DMS153 treated with DMSO at 0.1 percent for 48 hours (cell line): ENCODE results near the gene SSR1.
"Not testable (repeated sequence)": the region's sequence is repeated elsewhere in the genome, so short reads cannot be mapped to it uniquely, and the experiment has no call there.

Experiments
- DNase-seq: peaks from one replicate; lab custom pipeline; 2025; ENCODE audit not compliant: unreplicated experiment; lab: John Stamatoyannopoulos, UW

The SSR1 gene

GRCh38 chr6:7282097-7282906 is 30.7 kb downstream of the SSR1 start:
- no peak for DNase-seq

GRCh38 chr6:7276199-7276524 is 36.8 kb downstream of the SSR1 start:
- no peak for DNase-seq

- not testable (repeated sequence) for DNase-seq
Measured at GRCh38 chr6:7274525-7274924, 38.5 kb downstream of the SSR1 start.

- DNase-seq: no peak
Measured at GRCh38 chr6:7273709-7274108, 39.3 kb downstream of the SSR1 start.

- no peak for DNase-seq
Measured at GRCh38 chr6:7271205-7271534, 41.8 kb downstream of the SSR1 start.

GRCh38 chr6:7270320-7271204 is 42.4 kb downstream of the SSR1 start:
- no peak for DNase-seq

- DNase-seq: no peak
Measured at GRCh38 chr6:7269816-7270215, 43.2 kb downstream of the SSR1 start.

GRCh38 chr6:7268816-7269555 is 44.0 kb downstream of the SSR1 start:
- no peak for DNase-seq

GRCh38 chr6:7268362-7268761 is 44.6 kb downstream of the SSR1 start:
- no peak for DNase-seq

GRCh38 chr6:7267466-7268091 is 45.4 kb downstream of the SSR1 start:
- DNase-seq: no peak

- no peak for DNase-seq
Measured at GRCh38 chr6:7267071-7267465, 45.9 kb downstream of the SSR1 start.

- DNase-seq: not testable (repeated sequence)
Measured at GRCh38 chr6:7265385-7265726, 47.6 kb downstream of the SSR1 start.

GRCh38 chr6:7264686-7265384 is 48.2 kb downstream of the SSR1 start:
- no peak for DNase-seq

GRCh38 chr6:7264041-7264440 is 49.0 kb downstream of the SSR1 start:
- DNase-seq: no peak

GRCh38 chr6:7263519-7263805 is 49.5 kb downstream of the SSR1 start:
- DNase-seq: not testable (repeated sequence)

- DNase-seq: no peak
Measured at GRCh38 chr6:7262746-7263518, 50.1 kb downstream of the SSR1 start.

- no peak for DNase-seq
Measured at GRCh38 chr6:7261852-7262461, 51.0 kb downstream of the SSR1 start.

GRCh38 chr6:7261032-7261841 is 51.8 kb downstream of the SSR1 start:
- peak; percentile 38 for DNase-seq
